Stimulated activated CD8-positive, alpha-beta memory T cell treated with anti-CD3 and anti-CD28 coated beads, Interleukin-7, amount 100 ng/mL, for 4 hours (primary cell): ENCODE measurements around the gene TFPI2.
"Not testable (repeated sequence)": the region's sequence is repeated elsewhere in the genome, so short reads cannot be mapped to it uniquely, and the experiment has no call there.

ENCODE experiments used
- DNase-seq, 2 donors: peaks; one replicate each; pipeline ENCODE4 v3.0.0-alpha.2; 2020; ENCODE audit warnings: low read depth in 2 of 2

The TFPI2 gene, protein sequence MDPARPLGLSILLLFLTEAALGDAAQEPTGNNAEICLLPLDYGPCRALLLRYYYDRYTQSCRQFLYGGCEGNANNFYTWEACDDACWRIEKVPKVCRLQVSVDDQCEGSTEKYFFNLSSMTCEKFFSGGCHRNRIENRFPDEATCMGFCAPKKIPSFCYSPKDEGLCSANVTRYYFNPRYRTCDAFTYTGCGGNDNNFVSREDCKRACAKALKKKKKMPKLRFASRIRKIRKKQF

DNA sequence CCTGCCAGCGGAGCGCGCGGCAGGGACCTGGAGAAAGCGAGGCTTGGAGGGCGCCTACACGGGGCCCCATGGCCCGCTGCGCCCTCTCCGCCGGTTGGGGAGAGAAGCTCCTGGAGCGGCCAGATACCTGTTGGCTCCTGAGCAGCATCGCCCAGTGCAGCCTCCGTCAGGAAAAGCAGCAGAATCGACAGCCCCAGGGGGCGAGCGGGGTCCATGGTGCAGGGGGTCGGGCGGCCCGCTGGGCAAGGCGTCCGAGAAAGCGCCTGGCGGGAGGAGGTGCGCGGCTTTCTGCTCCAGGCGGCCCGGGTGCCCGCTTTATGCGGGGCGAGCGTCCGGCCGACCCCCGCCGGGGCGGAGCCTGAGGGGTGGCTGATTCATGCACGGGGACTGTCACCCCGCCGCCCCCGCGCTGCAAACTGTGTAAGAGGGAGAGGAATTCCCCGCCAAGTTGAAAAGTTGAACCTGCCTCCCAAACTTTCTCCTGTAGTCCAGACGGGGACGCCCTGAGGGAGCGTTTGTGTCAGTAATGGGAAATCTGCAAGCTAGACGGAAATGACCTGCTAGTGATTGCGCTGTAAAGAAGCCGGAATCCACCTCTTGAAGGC is at the start of gene TFPI2:
TFPI2 (minus strand) TSS at position 290 of the 605 bp plus-strand sequence; CDS start at position 215, 75 bp downstream.
- no peak for DNase-seq

GRCh38 chr7:93938293-93938692 is 47.7 kb upstream of the TFPI2 start:
- no peak for DNase-seq

- DNase-seq: no peak
Measured at GRCh38 chr7:93937818-93938217, 47.3 kb upstream of the TFPI2 start.

- DNase-seq: no peak
Measured at GRCh38 chr7:93935102-93935501, 44.5 kb upstream of the TFPI2 start.

DNA sequence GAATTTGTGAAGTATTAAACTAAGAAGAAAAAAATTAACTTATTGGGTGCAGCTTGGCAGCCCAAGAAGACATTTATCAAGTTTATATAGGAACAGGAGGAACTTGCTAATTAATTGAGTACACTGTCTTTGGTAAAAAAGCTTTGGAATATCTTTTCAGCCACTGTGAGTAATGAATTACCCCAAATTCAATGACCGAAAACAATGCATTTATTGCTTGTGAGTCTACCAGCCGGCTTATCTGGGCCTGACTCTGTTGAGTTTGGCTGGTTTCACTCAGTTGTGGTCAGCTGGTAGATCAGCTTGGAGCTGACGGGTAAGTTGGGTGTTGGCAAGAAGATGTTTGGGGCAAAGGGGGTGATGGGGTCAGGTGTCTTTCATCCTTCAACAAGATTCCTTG is 42.6 kb upstream of the TFPI2 start:
- DNase-seq: no peak

DNA sequence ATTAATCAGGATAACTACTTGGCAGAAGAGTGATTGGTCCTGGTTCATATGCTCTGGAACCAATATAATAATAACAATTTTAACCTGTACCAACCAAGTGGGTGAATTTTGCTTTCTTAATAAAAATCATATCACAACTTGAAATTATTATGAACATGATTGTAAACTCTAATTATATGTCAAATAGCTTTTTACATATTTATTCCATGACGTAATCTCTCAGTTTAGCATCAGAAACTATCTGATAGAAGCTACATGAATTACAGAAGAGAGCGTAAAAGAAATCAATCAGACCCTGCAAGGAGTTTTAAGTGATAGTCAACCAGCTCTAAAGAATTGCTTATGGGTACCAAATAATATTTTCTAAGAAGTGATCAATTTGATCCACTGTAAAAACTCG is 41.1 kb upstream of the TFPI2 start:
- DNase-seq: no peak

- no peak for DNase-seq
Measured at GRCh38 chr7:93927585-93927984, 37.0 kb upstream of the TFPI2 start.

DNA sequence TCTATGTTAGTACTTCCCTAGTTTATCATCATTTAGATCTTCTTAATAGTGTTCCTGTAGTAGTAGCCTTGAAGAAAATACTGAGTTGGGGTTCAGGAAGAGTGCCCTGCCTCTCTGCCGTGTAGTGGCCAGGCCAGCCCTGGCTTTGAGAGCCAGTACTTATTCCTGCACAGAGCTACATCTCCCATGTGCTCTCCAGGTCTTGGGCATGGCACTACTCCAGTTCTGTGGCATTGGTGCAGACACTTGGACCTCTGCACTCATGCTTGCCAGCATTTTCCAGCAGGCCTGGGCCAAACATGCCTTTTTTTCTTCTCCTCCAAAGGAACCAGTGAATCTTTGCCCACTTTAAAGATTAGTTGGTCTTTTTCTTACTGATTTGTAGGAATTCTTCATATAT is 36.2 kb upstream of the TFPI2 start:
- DNase-seq: no peak

- DNase-seq: no peak
Measured at GRCh38 chr7:93923942-93924341, 33.4 kb upstream of the TFPI2 start.

DNA sequence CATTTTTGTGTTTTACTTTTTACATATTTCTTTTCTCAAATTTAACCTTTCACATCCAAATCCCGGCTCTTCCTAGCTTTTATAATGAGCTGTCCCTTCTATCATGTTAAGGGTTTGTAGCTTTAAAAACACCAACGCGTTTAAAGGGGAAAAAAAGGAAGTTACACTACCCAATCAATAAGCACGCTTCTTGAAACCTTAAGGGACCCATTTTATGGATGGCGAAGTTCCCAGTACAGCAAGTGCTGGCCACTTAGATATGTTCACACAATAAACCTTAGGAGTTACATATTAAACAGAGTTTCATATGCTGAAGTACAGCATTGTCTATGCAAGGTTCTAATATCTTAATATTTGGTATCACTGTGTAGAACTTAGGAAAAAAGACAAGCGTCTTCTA is 32.7 kb upstream of the TFPI2 start:
- DNase-seq: no peak

GRCh38 chr7:93921607-93922566 is 31.3 kb upstream of the TFPI2 start, which contains the start of gene GNG11:
GNG11 (plus strand) TSS chr7:93921735; CDS start chr7:93922138, 403 bp downstream.
- DNase-seq: peak in 1 of 2 donors; percentile 2

DNA sequence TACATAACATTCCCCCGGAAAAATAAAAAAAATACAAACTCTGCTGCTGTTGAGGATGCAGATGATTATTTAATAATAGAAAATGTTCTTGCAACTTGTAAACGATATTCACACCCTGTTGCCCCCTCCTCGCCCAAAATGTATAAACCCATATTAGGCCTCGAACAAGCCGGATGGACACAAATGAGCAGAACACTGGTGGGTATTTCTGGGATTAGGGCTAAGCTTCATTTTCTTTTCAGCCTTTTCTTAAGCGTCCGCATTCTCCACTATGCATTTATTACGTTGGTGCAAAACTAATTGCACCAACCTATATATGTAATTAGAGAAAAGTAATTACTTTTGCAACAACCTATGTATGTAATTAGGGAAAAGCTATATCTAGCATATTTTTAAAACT is 30.6 kb upstream of the TFPI2 start:
- no peak for DNase-seq

- no peak for DNase-seq
Measured at GRCh38 chr7:93920496-93921182, 30.1 kb upstream of the TFPI2 start.

GRCh38 chr7:93916315-93916714 is 25.8 kb upstream of the TFPI2 start:
- not testable (repeated sequence) for DNase-seq

- DNase-seq: not testable (repeated sequence)
Measured at GRCh38 chr7:93915888-93916287, 25.3 kb upstream of the TFPI2 start.

DNA sequence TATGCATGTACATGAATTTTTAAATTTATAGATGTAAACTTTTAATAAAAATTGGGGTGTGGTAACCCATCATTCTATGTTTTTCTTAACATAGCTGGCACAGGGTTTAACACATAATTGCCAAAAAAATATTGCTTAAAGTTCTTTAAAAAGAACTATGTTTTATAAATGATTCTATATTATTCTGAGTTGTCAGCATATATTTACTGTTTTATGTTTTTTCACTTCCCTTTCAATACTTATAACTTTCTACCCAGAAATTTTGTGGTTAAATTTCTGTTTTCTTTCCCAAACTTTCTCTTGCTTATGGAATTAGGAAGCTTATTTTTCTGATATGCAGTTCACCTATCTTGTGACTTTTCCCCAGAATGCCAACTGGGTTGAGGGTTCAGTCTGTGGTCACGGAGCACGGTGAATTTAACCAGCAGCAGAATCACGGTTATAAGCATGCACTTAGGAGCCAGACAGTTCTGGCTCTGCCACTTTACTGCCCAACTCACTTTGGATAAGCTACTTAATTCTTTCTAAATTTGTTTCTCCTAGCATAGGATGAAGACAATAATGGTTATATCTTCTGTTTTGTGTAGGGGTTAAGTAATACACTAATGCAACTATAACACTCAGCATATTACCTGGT is 24.8 kb upstream of the TFPI2 start:
- not testable (repeated sequence) for DNase-seq

DNA sequence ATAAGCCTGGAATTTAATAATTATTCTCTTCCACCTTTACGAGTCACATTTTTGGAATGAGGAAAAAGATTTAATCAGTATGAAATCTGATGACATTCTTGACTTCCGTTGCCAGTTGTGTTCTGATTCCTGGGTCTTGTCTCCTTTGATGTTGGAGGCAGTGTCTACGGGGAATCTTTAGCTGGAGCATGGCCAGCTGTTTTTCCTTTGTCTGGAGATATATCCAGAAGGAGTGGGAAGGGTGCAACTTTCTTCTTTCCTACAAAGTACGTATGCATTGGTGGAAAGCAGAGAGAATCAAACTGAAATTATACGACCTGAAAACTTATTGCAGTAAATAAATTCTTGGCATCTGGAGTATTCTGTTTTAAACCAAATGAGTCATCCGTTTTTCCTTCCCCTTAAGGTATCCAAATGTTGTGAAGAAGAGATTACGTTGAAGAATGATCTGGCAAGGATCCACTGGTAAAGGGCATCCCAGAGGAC is 24.1 kb upstream of the TFPI2 start:
- no peak for DNase-seq

- no peak for DNase-seq
Measured at GRCh38 chr7:93913197-93913596, 22.6 kb upstream of the TFPI2 start.

DNA sequence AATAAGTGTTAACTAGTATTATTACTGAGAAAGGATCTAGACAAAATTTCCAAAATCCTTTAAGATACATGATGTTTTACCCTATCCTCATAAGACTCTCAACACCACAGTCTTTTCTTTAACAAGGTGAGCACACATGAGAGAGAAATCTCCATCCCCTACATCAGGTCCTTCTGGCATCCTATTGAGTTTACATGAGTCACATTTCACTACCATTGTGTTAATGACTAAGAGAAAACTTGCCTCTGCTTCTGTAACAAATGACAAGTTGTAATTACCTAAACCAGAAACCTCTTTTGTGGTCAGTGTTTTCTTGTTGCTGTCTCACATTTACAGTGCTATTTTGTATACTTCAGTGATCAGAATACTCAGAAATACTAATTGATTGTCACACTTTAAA is 21.1 kb upstream of the TFPI2 start:
- DNase-seq: not testable (repeated sequence)

- not testable (repeated sequence) for DNase-seq
Measured at GRCh38 chr7:93911242-93911641, 20.7 kb upstream of the TFPI2 start.
